GM12892 (cell line): ENCODE measurements around the gene DYNC1I1.

Experiments
- POLR2A ChIP-seq: IDR thresholded peaks from 2 replicates; pipeline ENCODE4 v1.6.1; 2011; ENCODE audit warnings: low read depth, low read length, control low read depth
- POLR2AphosphoS5 ChIP-seq: IDR thresholded peaks from 2 replicates; pipeline ENCODE4 v1.6.1; 2011; ENCODE audit warnings: low read depth, low read length, control low read depth

- TF ChIP-seq POLR2A (no peak), POLR2AphosphoS5 (no peak)
Observed at GRCh38 chr7:95986178-95986764, 213.9 kb downstream of the DYNC1I1 start.
